BE2C (cell line): Measurements from ENCODE around the gene TRPM3.

ENCODE experiments used
- DNase-seq: peaks from one replicate; pipeline ENCODE4 v3.0.0-alpha.2; 2020
- H3K27me3 ChIP-seq: fragments of 250-450 bp; sonication (Bioruptor Pico); 2 replicates; pipeline ENCODE4 v1.5.1; 2020; ENCODE audit warnings: mild to moderate bottlenecking
- H3K36me3 ChIP-seq: fragments of 250-450 bp; sonication (Bioruptor Pico); 2 replicates; pipeline ENCODE4 v1.5.1; 2020; ENCODE audit warnings: mild to moderate bottlenecking
- H3K4me1 ChIP-seq: fragments of 250-450 bp; sonication (Bioruptor Pico); 2 replicates; pipeline ENCODE4 v1.5.1; 2020
- H3K4me3 ChIP-seq: 2 replicates; pipeline ENCODE4 v1.5.1; 2011; ENCODE audit warnings: low read depth, low read length
- H3K9me3 ChIP-seq: fragments of 250-450 bp; sonication (Bioruptor Pico); 2 replicates; pipeline ENCODE4 v1.5.1; 2020
- TF ChIP-seq, protein P1 (sequence below): IDR thresholded peaks from 2 replicates; pipeline ENCODE4 v1.5.1; 2012; ENCODE audit warnings: mild to moderate bottlenecking, low read depth, low read length

Gene TRPM3

GRCh38 chr9:70531311-70531710 lies 590.1 kb downstream of the TRPM3 start:
- Histone ChIP-seq H3K36me3 (no peaks in the 10 kb centered on the region), H3K27me3 (no peaks in the 10 kb centered on the region), H3K4me1 (no peaks in the 10 kb centered on the region), H3K4me3 (no peak overlapping the region), H3K9me3 (no peaks in the 10 kb centered on the region)
- TF ChIP-seq, protein P1, sequence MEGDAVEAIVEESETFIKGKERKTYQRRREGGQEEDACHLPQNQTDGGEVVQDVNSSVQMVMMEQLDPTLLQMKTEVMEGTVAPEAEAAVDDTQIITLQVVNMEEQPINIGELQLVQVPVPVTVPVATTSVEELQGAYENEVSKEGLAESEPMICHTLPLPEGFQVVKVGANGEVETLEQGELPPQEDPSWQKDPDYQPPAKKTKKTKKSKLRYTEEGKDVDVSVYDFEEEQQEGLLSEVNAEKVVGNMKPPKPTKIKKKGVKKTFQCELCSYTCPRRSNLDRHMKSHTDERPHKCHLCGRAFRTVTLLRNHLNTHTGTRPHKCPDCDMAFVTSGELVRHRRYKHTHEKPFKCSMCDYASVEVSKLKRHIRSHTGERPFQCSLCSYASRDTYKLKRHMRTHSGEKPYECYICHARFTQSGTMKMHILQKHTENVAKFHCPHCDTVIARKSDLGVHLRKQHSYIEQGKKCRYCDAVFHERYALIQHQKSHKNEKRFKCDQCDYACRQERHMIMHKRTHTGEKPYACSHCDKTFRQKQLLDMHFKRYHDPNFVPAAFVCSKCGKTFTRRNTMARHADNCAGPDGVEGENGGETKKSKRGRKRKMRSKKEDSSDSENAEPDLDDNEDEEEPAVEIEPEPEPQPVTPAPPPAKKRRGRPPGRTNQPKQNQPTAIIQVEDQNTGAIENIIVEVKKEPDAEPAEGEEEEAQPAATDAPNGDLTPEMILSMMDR, result no peak
- no peak for DNase-seq

- Histone ChIP-seq H3K36me3 (no peaks in the 10 kb centered on the region), H3K27me3 (no peaks in the 10 kb centered on the region), H3K4me3 (no peak overlapping the region), H3K9me3 (no peaks in the 10 kb centered on the region), H3K4me1 (no peaks in the 10 kb centered on the region)
- DNase-seq, result no peak
- TF ChIP-seq, protein P1, result no peak
Measured at GRCh38 chr9:70530716-70531115, 590.7 kb downstream of the TRPM3 start.

DNA sequence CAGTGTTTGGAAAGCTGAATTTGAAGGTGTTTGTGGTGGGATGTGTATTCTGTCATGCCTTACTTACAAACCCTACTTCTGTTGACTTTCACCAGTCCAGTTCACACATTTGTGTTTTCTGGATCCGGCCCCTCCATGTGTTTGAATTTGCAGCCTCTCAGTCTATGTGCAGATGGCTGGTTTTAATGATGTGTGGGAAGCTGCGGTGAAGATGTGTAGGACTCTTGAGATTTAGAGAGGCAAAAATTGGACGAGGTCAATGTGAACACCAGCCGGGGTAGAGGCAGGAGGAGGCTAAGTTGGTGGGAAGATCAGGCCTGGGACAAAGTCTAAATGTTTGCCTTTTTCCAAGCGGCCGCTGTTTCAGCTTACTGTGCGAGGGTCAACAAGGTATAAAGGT lies 591.6 kb downstream of the TRPM3 start:
- no peak for DNase-seq
- H3K4me3 ChIP-seq, result no peak overlapping the region
- TF ChIP-seq, protein P1, result no peak

DNA sequence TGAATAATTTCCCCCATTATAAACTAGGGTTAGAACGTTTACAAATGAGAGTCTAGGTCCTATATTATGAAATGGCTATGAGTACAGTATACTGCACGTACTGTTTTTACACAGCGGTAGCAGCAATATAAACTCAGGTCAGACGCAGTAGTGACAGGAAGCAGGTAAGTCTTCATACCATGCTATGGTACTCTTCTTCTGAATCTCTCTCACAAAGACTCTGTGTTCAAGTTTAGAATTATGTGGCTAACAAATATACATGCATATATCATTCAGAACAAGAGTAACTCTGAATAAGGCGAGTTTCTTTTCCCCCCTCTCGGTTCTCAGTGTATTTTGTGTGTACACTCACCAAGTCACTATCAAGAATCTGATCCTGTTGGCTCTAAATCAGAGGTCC lies 592.0 kb downstream of the TRPM3 start:
- no peak for DNase-seq
- Histone ChIP-seq H3K4me3 (no peak overlapping the region), H3K9me3 (no peaks in the 10 kb centered on the region), H3K27me3 (no peaks in the 10 kb centered on the region), H3K36me3 (no peaks in the 10 kb centered on the region), H3K4me1 (no peaks in the 10 kb centered on the region)
- TF ChIP-seq, protein P1, result no peak

More for the DNA sequence above, 591.6 kb downstream of the TRPM3 start:
- no peaks in the 10 kb centered on the region for H3K9me3 ChIP-seq
- H3K27me3 ChIP-seq, result no peaks in the 10 kb centered on the region
- H3K36me3 ChIP-seq, result no peaks in the 10 kb centered on the region
- no peaks in the 10 kb centered on the region for H3K4me1 ChIP-seq

DNA sequence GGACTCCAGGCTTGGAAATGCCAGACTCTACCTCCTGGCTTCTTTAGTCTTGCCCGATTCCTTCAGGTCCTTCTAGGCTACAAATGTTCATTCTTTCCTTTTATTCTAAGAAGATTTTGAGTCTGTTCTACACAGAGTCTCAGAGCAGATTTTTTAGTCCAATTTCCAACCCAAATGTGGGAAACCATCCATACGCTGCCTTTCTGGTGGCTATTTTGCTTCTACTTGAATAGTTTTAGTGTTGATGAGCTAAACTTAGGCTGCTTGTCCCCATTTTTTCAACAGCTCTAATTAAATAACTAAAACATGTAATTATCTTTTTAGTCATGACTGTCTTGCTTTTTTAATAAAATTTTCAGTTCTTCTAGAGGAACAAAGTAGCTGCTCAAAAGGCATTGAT lies 594.5 kb downstream of the TRPM3 start:
- H3K9me3 ChIP-seq, result no peaks in the 10 kb centered on the region
- TF ChIP-seq, protein P1, result no peak
- H3K4me1 ChIP-seq, result no peaks in the 10 kb centered on the region
- no peak for DNase-seq
- no peak overlapping the region for H3K4me3 ChIP-seq
- H3K27me3 ChIP-seq, result no peaks in the 10 kb centered on the region
- H3K36me3 ChIP-seq, result no peaks in the 10 kb centered on the region

DNA sequence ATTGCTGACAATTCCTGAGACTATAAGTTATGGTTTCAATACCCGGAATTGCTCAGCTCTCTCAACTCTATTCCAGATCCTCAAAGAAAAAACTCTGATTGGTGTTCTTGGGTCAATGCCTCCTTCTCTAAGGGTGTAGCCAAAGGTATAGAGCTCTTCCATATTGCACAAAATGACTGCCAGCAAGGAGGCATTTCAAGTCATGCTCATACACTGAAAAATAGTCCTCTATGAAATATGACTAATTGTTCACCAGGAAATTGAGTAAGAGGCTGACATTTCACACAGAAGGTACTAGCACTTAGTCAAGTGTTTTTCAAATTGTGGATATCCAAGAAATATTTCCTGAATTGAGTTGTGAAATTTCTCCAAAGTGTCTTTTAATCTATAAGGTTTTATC lies 595.9 kb downstream of the TRPM3 start:
- Histone ChIP-seq H3K27me3 (no peaks in the 10 kb centered on the region), H3K4me1 (no peaks in the 10 kb centered on the region), H3K36me3 (no peaks in the 10 kb centered on the region), H3K9me3 (no peaks in the 10 kb centered on the region), H3K4me3 (no peak overlapping the region)
- TF ChIP-seq, protein P1, result no peak
- no peak for DNase-seq
